Brain microvascular endothelial cell (primary cell): Measurements from ENCODE around the gene SEC24A.
"Not testable (repeated sequence)": the region's sequence is repeated elsewhere in the genome, so short reads cannot be mapped to it uniquely, and the experiment has no call there.

ENCODE experiments used
- DNase-seq: peaks from one replicate; pipeline ENCODE4 v3.0.0-alpha.2; 2020
- H3K27ac ChIP-seq: fragments of 250-450 bp; sonication (Bioruptor Pico); 2 replicates; pipeline ENCODE4 v1.5.1; 2020; ENCODE audit warnings: mild to moderate bottlenecking, moderate library complexity
- H3K27me3 ChIP-seq: fragments of 250-450 bp; sonication (Bioruptor Pico); replicated peaks from 2 replicates; pipeline ENCODE4 v1.5.1; 2020; ENCODE audit warnings: mild to moderate bottlenecking
- H3K36me3 ChIP-seq: fragments of 250-450 bp; sonication (Bioruptor Pico); replicated peaks from 2 replicates; pipeline ENCODE4 v1.5.1; 2020; ENCODE audit warnings: mild to moderate bottlenecking
- H3K4me3 ChIP-seq: 2 replicates; pipeline ENCODE4 v1.5.1; 2011; ENCODE audit warnings: low read depth, mild to moderate bottlenecking, control low read depth, low read length, moderate library complexity
- CTCF ChIP-seq: IDR thresholded peaks from 2 replicates; pipeline ENCODE4 v1.5.1; 2011; ENCODE audit warnings: low read depth, mild to moderate bottlenecking, moderate library complexity, low read length, control low read depth, inconsistent platforms; ENCODE audit errors: missing control alignments
- in situ Hi-C: cut with HindIII; loops from 2 replicates; pipeline ENCODE4 v1.10.0; 2017; ENCODE audit warnings: low sequenced_read_pairs, low pct_ligation_motif_present

SEC24A gene

GRCh38 chr5:134656690-134657089 is 8.1 kb downstream of the SEC24A start:
- peaks cover 5% of the 10 kb centered on the region for H3K36me3 ChIP-seq
- no peak for TF ChIP-seq CTCF
- no peak overlapping the region for H3K4me3 ChIP-seq
- in situ Hi-C loops, result no loop called here
- no peak for DNase-seq
- no peak overlapping the region for H3K27ac ChIP-seq
- H3K27me3 ChIP-seq, result no peaks in the 10 kb centered on the region

DNA sequence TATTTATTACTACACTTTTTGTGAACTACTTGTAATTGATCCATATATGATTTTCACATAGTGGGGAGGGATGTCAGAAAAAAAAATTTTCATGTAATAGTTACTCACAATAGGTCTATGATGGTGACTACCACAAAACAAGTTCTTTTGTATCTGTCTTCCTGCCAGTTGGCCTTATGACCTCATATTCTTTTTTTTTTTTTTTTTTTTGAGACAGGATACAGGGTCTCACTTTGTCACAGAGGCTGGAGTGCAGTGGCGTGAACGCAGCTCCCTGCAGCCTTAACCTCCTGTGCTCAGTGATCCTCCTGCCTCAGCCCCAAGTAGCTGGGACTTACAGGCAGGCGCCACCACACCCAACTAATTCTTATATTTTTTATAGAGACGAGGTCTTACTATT is 10.9 kb downstream of the SEC24A start:
- Histone ChIP-seq H3K36me3 (peaks cover 21% of the 10 kb centered on the region), H3K4me3 (no peak overlapping the region), H3K27me3 (no peaks in the 10 kb centered on the region), H3K27ac (no peak overlapping the region)
- no peak for DNase-seq
- in situ Hi-C loops, result no loop called here
- no peak for TF ChIP-seq CTCF

DNA sequence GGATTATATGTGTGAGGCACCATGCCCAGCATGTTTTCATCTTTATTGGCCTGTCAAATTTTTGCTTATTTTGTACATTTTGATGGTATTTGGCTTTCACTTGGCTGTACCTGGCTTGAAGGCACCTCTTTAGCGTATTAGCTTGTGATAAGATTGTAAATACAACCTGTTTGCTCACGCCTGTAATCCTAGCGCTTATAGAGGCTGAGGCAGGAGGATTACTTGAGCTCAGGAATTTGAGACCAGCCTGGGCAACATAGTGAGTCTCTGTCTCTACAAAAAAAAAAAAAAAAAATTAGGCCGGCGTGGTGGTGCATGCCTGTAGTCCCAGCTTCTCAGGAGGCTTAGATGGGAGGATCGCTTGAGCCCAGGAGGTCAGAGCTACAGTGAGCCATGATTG is 11.3 kb downstream of the SEC24A start:
- TF ChIP-seq CTCF, result no peak
- H3K27me3 ChIP-seq, result no peaks in the 10 kb centered on the region
- H3K27ac ChIP-seq, result no peak overlapping the region
- DNase-seq, result no peak
- H3K36me3 ChIP-seq, result peaks cover 21% of the 10 kb centered on the region
- in situ Hi-C loops, result no loop called here
- H3K4me3 ChIP-seq, result no peak overlapping the region

- H3K4me3 ChIP-seq, result no peak overlapping the region
- H3K36me3 ChIP-seq, result peaks cover 38% of the 10 kb centered on the region
- no peak for TF ChIP-seq CTCF
- no peaks in the 10 kb centered on the region for H3K27me3 ChIP-seq
- H3K27ac ChIP-seq, result no peak overlapping the region
- in situ Hi-C loops, result no loop called here
- DNase-seq, result no peak
These were observed 14.4 kb downstream of the SEC24A start for GRCh38 chr5:134662971-134663370.

DNA sequence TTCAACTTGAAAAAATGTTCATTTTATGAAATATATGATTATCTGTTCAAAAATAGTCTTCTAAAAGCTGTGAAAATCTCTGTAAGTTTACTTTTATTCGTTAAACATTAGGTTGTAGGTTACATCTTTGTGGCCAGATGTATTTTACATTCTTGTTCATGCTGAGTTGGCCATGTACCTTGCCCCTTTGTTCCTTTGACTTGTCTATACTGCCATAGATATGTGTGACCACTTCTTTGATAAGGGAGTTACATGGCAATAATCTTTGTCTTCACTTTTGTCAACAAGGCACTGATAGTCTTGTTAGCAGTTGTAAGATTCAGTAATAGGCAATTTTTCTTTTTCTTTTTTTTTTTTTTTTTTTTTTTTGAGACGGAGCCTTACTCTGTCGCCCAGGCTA is 15.9 kb downstream of the SEC24A start:
- in situ Hi-C loops, result no loop called here
- Histone ChIP-seq H3K4me3 (no peak overlapping the region), H3K27ac (no peak overlapping the region), H3K36me3 (peaks cover 44% of the 10 kb centered on the region), H3K27me3 (no peaks in the 10 kb centered on the region)
- DNase-seq, result no peak
- no peak for TF ChIP-seq CTCF

DNA sequence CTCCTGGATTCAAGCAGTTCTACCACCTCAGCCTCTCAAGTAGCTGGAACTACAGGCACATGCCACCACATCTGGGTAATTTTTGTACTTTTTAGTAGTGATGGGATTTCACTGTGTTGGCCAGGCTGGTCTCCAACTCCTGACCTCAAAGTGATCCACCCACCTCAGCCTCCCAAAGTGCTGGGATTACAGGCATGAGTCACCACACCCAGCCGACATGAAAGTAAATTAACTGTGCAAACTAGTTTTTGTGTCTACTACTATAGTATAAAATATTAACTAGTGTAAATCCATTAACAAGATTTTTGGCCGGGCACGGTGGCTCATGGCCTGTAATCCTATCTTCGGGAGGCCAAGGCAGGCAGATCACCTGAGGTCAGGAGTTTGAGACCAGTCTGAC is 25.0 kb downstream of the SEC24A start:
- H3K27me3 ChIP-seq, H3K27ac ChIP-seq, in situ Hi-C loops, H3K4me3 ChIP-seq: not testable (repeated sequence)
- peaks cover 53% of the 10 kb centered on the region for H3K36me3 ChIP-seq
- DNase-seq, result peak; percentile 29

DNA sequence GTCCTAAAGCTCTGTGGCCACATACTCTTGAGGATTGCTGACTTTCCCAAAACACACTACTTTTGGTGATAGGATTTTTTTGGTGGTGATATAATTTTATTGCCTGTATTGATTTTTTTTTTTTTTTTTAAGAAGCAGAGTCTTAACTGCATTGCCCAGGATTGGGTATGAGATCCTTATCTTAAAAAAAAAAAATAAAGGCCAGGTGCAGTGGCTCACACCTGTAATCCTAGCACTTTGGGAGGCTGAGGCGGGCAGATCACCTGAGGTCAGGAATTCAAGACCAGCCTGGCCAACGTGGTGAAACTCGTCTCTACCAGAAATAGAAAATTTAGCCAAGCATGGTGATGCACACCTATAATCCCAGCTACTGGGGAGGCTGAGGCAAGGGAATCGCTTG is 28.8 kb downstream of the SEC24A start:
- in situ Hi-C loops, result not testable (repeated sequence)
- H3K36me3 ChIP-seq, result peaks cover 78% of the 10 kb centered on the region

DNA sequence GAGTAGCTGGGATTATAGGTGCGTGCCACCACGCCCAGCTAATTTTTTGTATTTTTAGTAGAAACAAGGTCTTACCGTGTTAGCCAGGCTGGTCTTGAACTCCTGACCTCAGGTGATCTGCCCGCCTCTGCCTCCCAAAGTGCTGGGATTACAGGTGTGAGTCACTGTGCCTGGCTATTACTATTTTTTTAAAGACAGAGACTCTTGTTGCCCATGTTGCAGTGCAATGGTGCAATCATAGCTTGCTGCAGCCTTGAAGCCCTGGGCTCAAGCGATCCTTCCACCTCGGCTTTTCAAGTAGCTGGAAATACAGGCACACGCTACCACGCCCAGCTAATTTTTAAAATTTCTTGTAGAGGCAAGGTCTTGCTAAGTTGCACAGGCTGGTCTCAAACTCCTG is 41.6 kb downstream of the SEC24A start:
- in situ Hi-C loops, H3K27me3 ChIP-seq, H3K27ac ChIP-seq, DNase-seq, H3K4me3 ChIP-seq: not testable (repeated sequence)
- H3K36me3 ChIP-seq, result peaks cover 67% of the 10 kb centered on the region

More for the DNA sequence above, 28.8 kb downstream of the SEC24A start:
- H3K27ac ChIP-seq, H3K27me3 ChIP-seq, H3K4me3 ChIP-seq, DNase-seq: not testable (repeated sequence)
